Panc1 (cell line): ENCODE results near the gene PER2.

ENCODE experiments used
- POLR2AphosphoS5 ChIP-seq: IDR thresholded peaks from 2 replicates; pipeline ENCODE4 v1.6.1; 2012; ENCODE audit warnings: mild to moderate bottlenecking, low read depth, low read length, moderate library complexity
- REST ChIP-seq, 2 experiments: IDR thresholded peaks; 2 replicates each; pipeline ENCODE4 v1.6.1; 2011 to 2012; ENCODE audit warnings: low read depth in 2 of 2, control low read depth in 1 of 2, low read length in 1 of 2, mild to moderate bottlenecking in 1 of 2, moderate library complexity in 1 of 2; ENCODE audit not compliant: insufficient read depth in 1 of 2
- SIN3A ChIP-seq: IDR thresholded peaks from 2 replicates; pipeline ENCODE4 v1.6.1; 2012; ENCODE audit warnings: low read depth, mild to moderate bottlenecking, low read length, moderate library complexity, borderline replicate concordance; ENCODE audit not compliant: insufficient read depth
- TCF7L2 ChIP-seq: IDR thresholded peaks from 2 replicates; pipeline ENCODE4 v1.6.1; 2011; ENCODE audit warnings: mild to moderate bottlenecking, low read depth, low read length, inconsistent platforms
- TF ChIP-seq, protein P1 (sequence below): fragments of 450-650 bp; IDR thresholded peaks from 2 replicates; pipeline ENCODE4 v1.5.1; 2017; ENCODE audit warnings: mild to moderate bottlenecking

- TF ChIP-seq, protein P1, sequence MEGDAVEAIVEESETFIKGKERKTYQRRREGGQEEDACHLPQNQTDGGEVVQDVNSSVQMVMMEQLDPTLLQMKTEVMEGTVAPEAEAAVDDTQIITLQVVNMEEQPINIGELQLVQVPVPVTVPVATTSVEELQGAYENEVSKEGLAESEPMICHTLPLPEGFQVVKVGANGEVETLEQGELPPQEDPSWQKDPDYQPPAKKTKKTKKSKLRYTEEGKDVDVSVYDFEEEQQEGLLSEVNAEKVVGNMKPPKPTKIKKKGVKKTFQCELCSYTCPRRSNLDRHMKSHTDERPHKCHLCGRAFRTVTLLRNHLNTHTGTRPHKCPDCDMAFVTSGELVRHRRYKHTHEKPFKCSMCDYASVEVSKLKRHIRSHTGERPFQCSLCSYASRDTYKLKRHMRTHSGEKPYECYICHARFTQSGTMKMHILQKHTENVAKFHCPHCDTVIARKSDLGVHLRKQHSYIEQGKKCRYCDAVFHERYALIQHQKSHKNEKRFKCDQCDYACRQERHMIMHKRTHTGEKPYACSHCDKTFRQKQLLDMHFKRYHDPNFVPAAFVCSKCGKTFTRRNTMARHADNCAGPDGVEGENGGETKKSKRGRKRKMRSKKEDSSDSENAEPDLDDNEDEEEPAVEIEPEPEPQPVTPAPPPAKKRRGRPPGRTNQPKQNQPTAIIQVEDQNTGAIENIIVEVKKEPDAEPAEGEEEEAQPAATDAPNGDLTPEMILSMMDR, result no peak
- no peak for TF ChIP-seq POLR2AphosphoS5
- TF ChIP-seq REST (IDR thresholded peaks at IDR 0.05; ENCODE audit: insufficient read depth in 1 of 2, low read depth in 2 of 2, low read length in 1 of 2), result no peak
- TF ChIP-seq TCF7L2, result no peak
- no peak for TF ChIP-seq SIN3A
Measured at GRCh38 chr2:238336151-238336550, 47.7 kb upstream of the PER2 start.
